Endothelial cell (in vitro differentiated cells): ENCODE data around the gene MAML2. TPM values are rescaled to one million over a fixed set of nuclear protein-coding genes. Genes with fewer than 3 reads are reported as not detected.

Experiments used
- DNase-seq: peaks from one replicate; pipeline ENCODE4 v3.0.0; 2021; ENCODE audit warnings: low spot score
- H3K27ac Mint-ChIP-seq: one replicate; pipeline ENCODE4 v1.8.0; 2021; ENCODE audit warnings: mixed read lengths, inconsistent platforms; ENCODE audit not compliant: unreplicated experiment
- H3K27me3 Mint-ChIP-seq: one replicate; pipeline ENCODE4 v1.8.0; 2021; ENCODE audit warnings: mild to moderate bottlenecking, moderate library complexity, mixed read lengths, inconsistent platforms; ENCODE audit not compliant: unreplicated experiment
- H3K36me3 Mint-ChIP-seq: one replicate; pipeline ENCODE4 v1.8.0; 2021; ENCODE audit warnings: mild to moderate bottlenecking, low read depth, mixed read lengths, inconsistent platforms; ENCODE audit not compliant: unreplicated experiment
- H3K4me1 Mint-ChIP-seq: one replicate; pipeline ENCODE4 v1.8.0; 2021; ENCODE audit warnings: mild to moderate bottlenecking, mixed read lengths, inconsistent platforms; ENCODE audit not compliant: unreplicated experiment
- H3K4me3 Mint-ChIP-seq: one replicate; pipeline ENCODE4 v1.8.0; 2021; ENCODE audit warnings: mild to moderate bottlenecking, mixed read lengths, inconsistent platforms; ENCODE audit not compliant: unreplicated experiment
- H3K9me3 Mint-ChIP-seq: one replicate; pipeline ENCODE4 v1.8.0; 2021; ENCODE audit warnings: mixed read lengths, inconsistent platforms; ENCODE audit not compliant: unreplicated experiment
- total RNA-seq: library from RNA; stranded (reverse); fragmentation: NEBNext Ultra II Directional; extraction: Animal tissue kit (Norgen Biotek cat#: 25700); gene quantifications from one replicate; pipeline ENCODE4 v1.2.1, GENCODE V29; 2021; ENCODE audit not compliant: unreplicated experiment
- TF ChIP-seq, protein P1 (sequence below): fragments of 200-600 bp; sonication (generic); IDR thresholded peaks from one replicate; pipeline ENCODE4 v1.5.0; 2021; ENCODE audit warnings: antibody characterized with exemption; ENCODE audit not compliant: unreplicated experiment

The MAML2 gene
- total RNA-seq, 1 donor from 2014 or later, result 6.2 TPM

GRCh38 chr11:96112192-96113128 is 230.5 kb downstream of the MAML2 start:
- peaks cover 2% of the 10 kb centered on the region for H3K27me3 Mint-ChIP-seq
- no peak overlapping the region for H3K4me3 Mint-ChIP-seq
- TF ChIP-seq, protein P1, sequence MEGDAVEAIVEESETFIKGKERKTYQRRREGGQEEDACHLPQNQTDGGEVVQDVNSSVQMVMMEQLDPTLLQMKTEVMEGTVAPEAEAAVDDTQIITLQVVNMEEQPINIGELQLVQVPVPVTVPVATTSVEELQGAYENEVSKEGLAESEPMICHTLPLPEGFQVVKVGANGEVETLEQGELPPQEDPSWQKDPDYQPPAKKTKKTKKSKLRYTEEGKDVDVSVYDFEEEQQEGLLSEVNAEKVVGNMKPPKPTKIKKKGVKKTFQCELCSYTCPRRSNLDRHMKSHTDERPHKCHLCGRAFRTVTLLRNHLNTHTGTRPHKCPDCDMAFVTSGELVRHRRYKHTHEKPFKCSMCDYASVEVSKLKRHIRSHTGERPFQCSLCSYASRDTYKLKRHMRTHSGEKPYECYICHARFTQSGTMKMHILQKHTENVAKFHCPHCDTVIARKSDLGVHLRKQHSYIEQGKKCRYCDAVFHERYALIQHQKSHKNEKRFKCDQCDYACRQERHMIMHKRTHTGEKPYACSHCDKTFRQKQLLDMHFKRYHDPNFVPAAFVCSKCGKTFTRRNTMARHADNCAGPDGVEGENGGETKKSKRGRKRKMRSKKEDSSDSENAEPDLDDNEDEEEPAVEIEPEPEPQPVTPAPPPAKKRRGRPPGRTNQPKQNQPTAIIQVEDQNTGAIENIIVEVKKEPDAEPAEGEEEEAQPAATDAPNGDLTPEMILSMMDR, result no peak
- no peaks in the 10 kb centered on the region for H3K9me3 Mint-ChIP-seq
- H3K27ac Mint-ChIP-seq, result no peak overlapping the region
- H3K36me3 Mint-ChIP-seq, result no peaks in the 10 kb centered on the region
- peaks cover 11% of the 10 kb centered on the region for H3K4me1 Mint-ChIP-seq
- no peak for DNase-seq

DNA sequence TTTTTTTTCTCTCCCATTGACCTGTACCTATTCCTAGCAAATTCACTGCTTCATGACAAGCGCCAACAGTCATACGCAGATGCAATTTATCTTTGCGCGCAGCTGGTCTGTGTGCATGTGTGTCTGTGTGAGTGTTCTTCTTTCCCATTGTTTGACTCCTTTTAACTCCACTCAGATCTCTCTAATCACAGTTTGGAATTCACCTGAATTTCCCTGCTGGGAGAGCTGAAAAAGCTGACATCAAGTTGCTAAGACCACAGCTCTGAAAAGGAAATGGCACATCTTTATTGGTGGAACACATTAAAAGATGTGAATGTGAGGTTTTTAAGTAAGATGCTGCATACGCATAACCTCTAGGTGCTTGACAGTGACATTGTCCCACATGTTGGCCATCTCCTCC is 231.7 kb downstream of the MAML2 start:
- Mint-ChIP-seq H3K4me3 (no peak overlapping the region), H3K27me3 (peaks cover 2% of the 10 kb centered on the region), H3K4me1 (peaks cover 11% of the 10 kb centered on the region), H3K27ac (no peak overlapping the region), H3K9me3 (no peaks in the 10 kb centered on the region), H3K36me3 (no peaks in the 10 kb centered on the region)
- DNase-seq, result no peak
- TF ChIP-seq, protein P1, result no peak

DNA sequence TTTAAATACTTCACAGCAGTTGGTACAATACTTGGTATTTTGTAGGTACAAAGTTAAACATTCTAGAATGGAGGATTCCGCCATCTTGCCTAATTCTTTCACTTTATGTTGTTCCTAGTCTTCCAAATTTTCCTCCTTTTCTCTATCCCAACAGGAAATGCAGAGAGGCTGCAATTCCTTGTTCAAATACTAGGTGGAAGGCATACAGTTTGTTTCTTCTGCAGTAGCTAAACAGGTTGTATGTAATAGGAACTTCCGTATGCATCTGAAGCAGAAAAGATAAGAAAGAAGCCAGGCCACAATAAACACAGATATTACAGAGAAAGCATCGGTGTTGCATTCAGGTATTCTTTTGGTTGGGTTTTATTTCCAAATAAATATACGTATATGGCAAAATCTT is 232.7 kb downstream of the MAML2 start:
- DNase-seq, result no peak
- no peaks in the 10 kb centered on the region for H3K36me3 Mint-ChIP-seq

DNA sequence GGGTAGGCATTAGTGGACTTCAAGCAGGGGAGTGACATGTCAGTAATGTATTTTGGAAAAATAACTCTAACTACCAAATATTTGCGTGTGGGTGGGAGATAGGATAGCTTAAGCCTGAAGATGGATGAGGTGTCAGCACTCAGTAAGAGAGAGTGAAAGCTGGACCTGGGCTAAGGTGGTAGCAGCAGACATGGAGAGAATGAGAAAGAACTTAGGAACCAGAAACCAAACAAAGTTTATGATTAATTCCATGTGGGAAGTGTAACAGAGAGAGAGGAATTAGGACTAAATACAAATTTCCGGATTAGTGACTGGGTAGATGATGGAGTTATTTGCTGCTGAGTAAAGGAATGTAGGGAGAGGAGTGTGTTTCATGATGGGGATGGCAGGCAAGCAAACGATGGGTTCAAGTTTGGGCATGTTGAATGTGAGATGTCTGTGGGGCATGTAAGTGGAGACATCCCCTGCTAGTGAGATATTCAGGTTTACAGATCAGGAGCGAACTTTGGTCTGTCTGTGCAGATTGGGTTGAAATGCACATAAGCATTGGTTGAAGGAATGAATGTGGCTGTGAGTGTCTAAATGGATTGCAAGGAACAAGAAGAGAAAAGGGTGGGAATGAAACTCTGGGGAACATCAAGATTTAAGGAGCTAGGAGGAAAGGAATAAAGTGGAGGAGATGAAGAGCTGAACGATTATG is 233.5 kb downstream of the MAML2 start:
- no peaks in the 10 kb centered on the region for H3K9me3 Mint-ChIP-seq
- no peak overlapping the region for H3K4me3 Mint-ChIP-seq
- peaks cover 11% of the 10 kb centered on the region for H3K4me1 Mint-ChIP-seq
- peaks cover 2% of the 10 kb centered on the region for H3K27me3 Mint-ChIP-seq
- no peak overlapping the region for H3K27ac Mint-ChIP-seq
- no peaks in the 10 kb centered on the region for H3K36me3 Mint-ChIP-seq
- TF ChIP-seq, protein P1, result no peak
- no peak for DNase-seq

More for the DNA sequence above, 232.7 kb downstream of the MAML2 start:
- Mint-ChIP-seq H3K27me3 (peaks cover 2% of the 10 kb centered on the region), H3K4me3 (no peak overlapping the region), H3K4me1 (peaks cover 11% of the 10 kb centered on the region), H3K9me3 (no peaks in the 10 kb centered on the region), H3K27ac (no peak overlapping the region)
- TF ChIP-seq, protein P1, result no peak
